A549 treated with Mapracorat at 1 μM for 4 hours (cell line): ENCODE results near the gene CNNM1. TPM values are rescaled to one million over a fixed set of nuclear protein-coding genes. Genes with fewer than 3 reads are reported as not detected.

Source experiments
- total RNA-seq: library from RNA; stranded (reverse); fragments of 200-300 nt; extraction: Qiagen RNA extraction; gene quantifications from 5 replicates; pipeline ENCODE4 v1.2.3, GENCODE V29; 2022

CNNM1 gene
- total RNA-seq = 20.7 to 28.4 TPM (median 25.0 TPM) in 5 replicates

GRCh38 chr10:99329304-99329553 is at the start of gene CNNM1:
TSS of gene CNNM1 (plus strand) at chr10:99329356. CDS start at chr10:99329388, 32 bp downstream.

GRCh38 chr10:99430451-99431189 is 101.5 kb downstream of the CNNM1 start, which contains the start of gene GOT1:
TSS of gene GOT1 (minus strand) at chr10:99430624. CDS start at chr10:99430565, 59 bp downstream.

Other genes with a start within 250 kb of the CNNM1 start
- not detected in 5 replicates for gene HPSE2, start 93.5 kb upstream of the CNNM1 start, total RNA-seq
- 27.0 to 35.0 TPM (median 33.1 TPM) in 5 replicates for gene GOT1, start 101.3 kb downstream of the CNNM1 start, total RNA-seq
- 0.06 to 0.11 TPM (median 0.08 TPM) in 3 of 5 replicates, not detected in the others for gene NKX2-3, start 203.6 kb downstream of the CNNM1 start, total RNA-seq